ENCODE measurements around the gene AFAP1L2. TPM values are rescaled to one million over a fixed set of nuclear protein-coding genes. Genes with fewer than 3 reads are reported as not detected.
"Not testable (repeated sequence)": the region's sequence is repeated elsewhere in the genome, so short reads cannot be mapped to it uniquely, and the experiment has no call there.

AFAP1L2 gene
- total RNA-seq, 5 donors from 2014 or later (not counting 1 experiment from before 2014, with no cell fraction given), result 1.0 to 3.8 (median 2.1) TPM

DNA sequence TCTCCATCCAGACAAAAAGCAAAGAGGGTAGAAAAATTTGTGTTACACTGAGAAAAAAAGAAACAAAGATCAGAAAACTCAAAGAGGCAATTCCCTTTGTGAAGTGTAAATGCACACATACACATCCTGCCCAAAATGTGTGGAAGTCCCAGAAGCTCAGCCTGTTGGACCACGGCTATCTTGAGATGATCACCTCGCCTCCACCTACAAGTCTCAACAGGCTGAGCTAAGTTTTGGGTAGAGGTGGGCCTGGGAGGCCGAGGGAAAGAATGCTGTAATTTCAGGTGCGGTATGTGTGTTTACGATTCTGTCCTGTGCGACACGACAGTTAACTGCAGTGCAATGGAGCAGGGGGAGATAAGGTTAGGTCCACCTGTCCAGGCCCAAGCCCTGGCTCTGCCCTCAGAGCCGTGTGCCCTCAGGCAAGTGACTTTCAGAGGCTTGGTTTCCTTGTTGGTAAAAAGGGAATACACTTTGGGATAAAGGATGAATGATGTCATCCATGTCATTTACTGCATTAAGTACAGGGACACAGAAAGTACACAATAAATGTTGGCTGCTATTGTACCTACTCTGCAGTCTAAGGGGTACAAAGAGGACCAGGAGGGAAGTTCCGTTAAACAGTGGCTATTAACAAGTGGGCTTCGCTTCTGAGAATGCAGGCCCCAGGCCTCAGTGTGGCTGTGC is 67.3 kb downstream of the AFAP1L2 start:
- CTCF ChIA-PET, result no interaction called here
- Mint-ChIP-seq H3K9me3 (no peaks in the 10 kb centered on the region), H3K27me3 (peaks cover 0 to 14% of the 10 kb centered on the region in 2 donors), H3K36me3 (no peaks in the 10 kb centered on the region), H3K27ac (no peak overlapping the region), H3K4me1 (no peaks in the 10 kb centered on the region), H3K4me3 (no peak overlapping the region)
- Histone ChIP-seq H3K9me3 (no peaks in the 10 kb centered on the region), H3K36me3 (ENCODE audit: control insufficient read depth in 2 of 2, extremely low read depth in 1 of 2, insufficient read depth in 1 of 2, low read length in 1 of 2) (no peaks in the 10 kb centered on the region), H3K27ac (ENCODE audit: low read length) (no peak overlapping the region), H3K27me3 (replicated peaks in 1 of 2; ENCODE audit: control insufficient read depth in 2 of 2, extremely low read depth in 1 of 2, insufficient read depth in 2 of 2, low read length in 1 of 2) (peaks cover 0 to 9% of the 10 kb centered on the region in 2 experiments), H3K4me3 (ENCODE audit: control insufficient read depth in 1 of 2, extremely low read depth in 1 of 2, low read length in 1 of 2) (no peak overlapping the region), H3K4me1 (ENCODE audit: control insufficient read depth in 1 of 2, extremely low read depth in 1 of 2, insufficient read depth in 2 of 2, low read length in 2 of 2) (no peaks in the 10 kb centered on the region)
- no peak for ATAC-seq (replicated peaks in 1 of 4)
- POLR2A ChIA-PET, result no interaction called here
- WGBS (ENCODE audit: insufficient coverage), result 89% methylated on average over 6 of the region's 10 CpGs
- DNase-seq, result no peak

DNA sequence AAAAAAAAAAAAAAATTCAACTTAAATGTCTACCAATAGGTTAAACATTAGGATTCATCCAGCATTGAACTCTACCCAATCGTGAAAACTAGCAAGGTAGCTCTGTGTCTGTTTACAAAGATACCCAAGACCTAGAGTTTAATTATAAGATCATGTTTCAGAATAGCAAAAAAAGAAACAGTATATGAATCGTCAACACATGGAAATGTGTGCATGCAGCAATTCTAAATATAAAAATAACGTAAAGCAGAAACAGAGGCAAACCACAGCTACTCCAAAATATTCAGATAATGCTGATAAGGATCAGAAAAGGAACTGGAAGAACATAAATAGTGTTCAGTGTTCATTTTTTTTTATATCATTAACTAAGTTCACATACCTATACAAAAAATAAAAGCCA is 68.7 kb downstream of the AFAP1L2 start:
- H3K27ac ChIP-seq (ENCODE audit: low read length), result no peak overlapping the region
- no peaks in the 10 kb centered on the region for H3K4me1 Mint-ChIP-seq
- no peak overlapping the region for H3K4me3 ChIP-seq (ENCODE audit: control insufficient read depth in 1 of 2, extremely low read depth in 1 of 2, low read length in 1 of 2)
- no peaks in the 10 kb centered on the region for H3K9me3 ChIP-seq
- CTCF ChIA-PET, result no interaction called here
- WGBS (ENCODE audit: insufficient coverage), result no CpG with 5 or more reads among the region's 3 CpGs
- DNase-seq (no peak), ATAC-seq (replicated peaks in 1 of 4) (no peak)
- H3K36me3 Mint-ChIP-seq, result no peaks in the 10 kb centered on the region
- no peaks in the 10 kb centered on the region for H3K36me3 ChIP-seq (ENCODE audit: control insufficient read depth in 2 of 2, extremely low read depth in 1 of 2, insufficient read depth in 1 of 2, low read length in 1 of 2)
- H3K27me3 Mint-ChIP-seq, result peaks cover 0 to 14% of the 10 kb centered on the region in 2 donors
- no peaks in the 10 kb centered on the region for H3K4me1 ChIP-seq (ENCODE audit: control insufficient read depth in 1 of 2, extremely low read depth in 1 of 2, insufficient read depth in 2 of 2, low read length in 2 of 2)
- no peak overlapping the region for H3K4me3 Mint-ChIP-seq
- peaks cover 0 to 14% of the 10 kb centered on the region in 2 experiments for H3K27me3 ChIP-seq (replicated peaks in 1 of 2; ENCODE audit: control insufficient read depth in 2 of 2, extremely low read depth in 1 of 2, insufficient read depth in 2 of 2, low read length in 1 of 2)
- H3K27ac Mint-ChIP-seq, result no peak overlapping the region
- no peaks in the 10 kb centered on the region for H3K9me3 Mint-ChIP-seq
- POLR2A ChIA-PET, result no interaction called here

DNA sequence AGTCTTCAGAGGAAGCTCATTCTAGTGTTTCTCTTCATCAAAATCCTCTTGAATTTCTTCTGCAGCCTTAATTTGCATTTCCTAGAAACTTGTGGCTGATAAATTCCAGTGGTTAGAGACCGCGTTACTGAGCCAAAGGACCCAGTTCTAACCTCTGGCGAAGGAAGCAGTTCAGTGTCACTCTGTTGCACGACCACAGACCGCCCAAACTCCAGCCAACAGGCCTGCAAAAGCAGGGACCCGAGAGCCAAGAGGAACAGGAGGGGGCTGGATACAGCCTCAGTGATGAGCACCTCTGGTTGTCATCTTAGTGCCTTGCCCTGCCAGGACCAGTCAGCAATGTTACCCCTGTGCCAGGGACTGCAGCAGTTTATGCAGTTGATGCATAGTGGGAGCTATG is 70.0 kb downstream of the AFAP1L2 start:
- WGBS (ENCODE audit: insufficient coverage), result 32% methylated on average over 6 of the region's 6 CpGs
- Mint-ChIP-seq H3K4me3 (no peak overlapping the region), H3K36me3 (no peaks in the 10 kb centered on the region), H3K27ac (no peak overlapping the region), H3K4me1 (no peaks in the 10 kb centered on the region), H3K27me3 (peaks cover 0 to 14% of the 10 kb centered on the region in 2 donors), H3K9me3 (no peaks in the 10 kb centered on the region)
- Histone ChIP-seq H3K4me3 (ENCODE audit: control insufficient read depth in 1 of 2, extremely low read depth in 1 of 2, low read length in 1 of 2) (no peak overlapping the region), H3K9me3 (no peaks in the 10 kb centered on the region), H3K36me3 (ENCODE audit: control insufficient read depth in 2 of 2, extremely low read depth in 1 of 2, insufficient read depth in 1 of 2, low read length in 1 of 2) (no peaks in the 10 kb centered on the region), H3K4me1 (ENCODE audit: control insufficient read depth in 1 of 2, extremely low read depth in 1 of 2, insufficient read depth in 2 of 2, low read length in 2 of 2) (no peaks in the 10 kb centered on the region), H3K27me3 (replicated peaks in 1 of 2; ENCODE audit: control insufficient read depth in 2 of 2, extremely low read depth in 1 of 2, insufficient read depth in 2 of 2, low read length in 1 of 2) (peaks cover 0 to 14% of the 10 kb centered on the region in 2 experiments), H3K27ac (ENCODE audit: low read length) (no peak overlapping the region)
- no peak for ATAC-seq (replicated peaks in 1 of 4)
- DNase-seq, result no peak
- ChIA-PET POLR2A (no interaction called here), CTCF (no interaction called here)

DNA sequence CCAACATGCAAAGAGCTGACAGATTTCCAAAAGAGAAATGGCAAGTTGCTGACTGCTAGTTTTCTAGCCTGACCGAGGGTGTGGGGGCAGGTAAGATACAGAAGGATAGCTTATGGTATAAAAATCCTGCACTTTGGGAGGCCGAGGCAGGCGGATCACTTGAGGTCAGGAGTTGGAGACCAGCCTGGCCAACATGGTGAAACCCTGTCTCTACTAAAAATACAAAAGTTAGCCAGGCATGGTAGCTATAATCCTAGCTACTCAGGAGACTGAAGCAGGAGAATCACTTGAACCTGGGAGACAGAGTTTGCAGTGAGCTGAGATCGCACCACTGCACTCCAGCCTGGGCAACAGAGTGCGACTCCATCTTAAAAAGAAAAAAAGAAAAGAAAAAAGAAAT is 70.9 kb downstream of the AFAP1L2 start:
- H3K27ac Mint-ChIP-seq; POLR2A ChIA-PET; H3K4me1 ChIP-seq (ENCODE audit: control insufficient read depth in 1 of 2, extremely low read depth in 1 of 2, insufficient read depth in 2 of 2, low read length in 2 of 2); H3K9me3 ChIP-seq; H3K9me3 Mint-ChIP-seq; H3K36me3 ChIP-seq (ENCODE audit: control insufficient read depth in 2 of 2, extremely low read depth in 1 of 2, insufficient read depth in 1 of 2, low read length in 1 of 2); H3K4me3 Mint-ChIP-seq; ATAC-seq (replicated peaks in 1 of 4); CTCF ChIA-PET; H3K27ac ChIP-seq (ENCODE audit: low read length); H3K4me3 ChIP-seq (ENCODE audit: control insufficient read depth in 1 of 2, extremely low read depth in 1 of 2, low read length in 1 of 2); H3K36me3 Mint-ChIP-seq; H3K4me1 Mint-ChIP-seq; DNase-seq: not testable (repeated sequence)
- peaks cover 0 to 14% of the 10 kb centered on the region in 2 donors for H3K27me3 Mint-ChIP-seq
- WGBS (ENCODE audit: insufficient coverage), result no CpG with 5 or more reads among the region's 5 CpGs
- H3K27me3 ChIP-seq (replicated peaks in 1 of 2; ENCODE audit: control insufficient read depth in 2 of 2, extremely low read depth in 1 of 2, insufficient read depth in 2 of 2, low read length in 1 of 2), result peaks cover 0 to 15% of the 10 kb centered on the region in 2 experiments

DNA sequence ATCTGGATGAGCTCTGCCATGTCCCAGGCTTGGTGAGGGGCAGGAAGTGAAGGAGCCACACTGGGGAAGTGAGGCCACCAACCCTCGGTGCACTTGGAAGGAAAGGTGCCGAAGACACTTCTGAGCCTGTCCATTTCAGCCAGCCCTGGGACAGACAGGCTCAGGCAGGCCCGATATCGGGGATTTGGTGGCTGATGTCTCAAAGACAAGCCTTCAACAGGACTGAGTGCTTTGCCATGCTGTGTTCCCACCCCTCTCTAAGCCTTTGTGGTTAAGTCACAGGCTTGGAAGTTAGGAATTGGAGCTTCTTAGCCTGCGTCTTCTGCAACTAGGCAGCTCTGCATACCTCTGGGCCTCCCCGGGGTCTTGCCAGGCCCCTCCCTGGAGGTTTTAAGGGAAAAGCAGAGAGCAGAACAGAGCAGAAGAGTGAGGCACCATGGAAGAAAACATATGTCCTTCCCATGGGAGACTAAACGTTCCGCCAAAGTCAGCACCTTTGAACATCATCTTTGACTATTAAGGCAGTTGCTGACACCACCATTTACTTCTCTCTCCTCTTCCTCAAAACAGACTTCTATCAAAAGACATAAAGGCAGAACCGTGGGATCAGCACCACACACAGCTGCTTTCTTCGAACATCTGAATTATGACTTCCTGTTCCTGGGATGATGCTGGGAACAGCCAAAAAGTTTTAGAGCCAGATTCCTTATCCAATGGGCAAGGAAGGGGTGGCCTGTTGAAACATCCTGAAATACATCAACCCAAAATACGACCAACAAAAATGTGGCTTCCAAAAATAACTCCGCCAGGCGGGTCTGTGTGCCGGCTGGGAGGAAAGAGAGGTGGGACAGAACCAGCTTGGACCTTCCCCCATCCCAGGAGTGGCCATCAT is 71.8 kb downstream of the AFAP1L2 start:
- 69% methylated on average over 5 of the region's 14 CpGs for WGBS (ENCODE audit: insufficient coverage)
- DNase-seq (no peak), ATAC-seq (replicated peaks in 1 of 4) (no peak)
- Histone ChIP-seq H3K27ac (ENCODE audit: low read length) (no peak overlapping the region), H3K27me3 (replicated peaks in 1 of 2; ENCODE audit: control insufficient read depth in 2 of 2, extremely low read depth in 1 of 2, insufficient read depth in 2 of 2, low read length in 1 of 2) (peaks cover 0 to 16% of the 10 kb centered on the region in 2 experiments), H3K9me3 (no peaks in the 10 kb centered on the region), H3K4me3 (ENCODE audit: control insufficient read depth in 1 of 2, extremely low read depth in 1 of 2, low read length in 1 of 2) (no peak overlapping the region), H3K4me1 (ENCODE audit: control insufficient read depth in 1 of 2, extremely low read depth in 1 of 2, insufficient read depth in 2 of 2, low read length in 2 of 2) (no peaks in the 10 kb centered on the region), H3K36me3 (ENCODE audit: control insufficient read depth in 2 of 2, extremely low read depth in 1 of 2, insufficient read depth in 1 of 2, low read length in 1 of 2) (no peaks in the 10 kb centered on the region)
- H3K27ac Mint-ChIP-seq, result no peak overlapping the region
- no peaks in the 10 kb centered on the region for H3K9me3 Mint-ChIP-seq
- ChIA-PET POLR2A (no interaction called here), CTCF (no interaction called here)
- H3K4me3 Mint-ChIP-seq, result no peak overlapping the region
- peaks cover 0 to 14% of the 10 kb centered on the region in 2 donors for H3K27me3 Mint-ChIP-seq
- H3K4me1 Mint-ChIP-seq, result no peaks in the 10 kb centered on the region
- H3K36me3 Mint-ChIP-seq, result no peaks in the 10 kb centered on the region

DNA sequence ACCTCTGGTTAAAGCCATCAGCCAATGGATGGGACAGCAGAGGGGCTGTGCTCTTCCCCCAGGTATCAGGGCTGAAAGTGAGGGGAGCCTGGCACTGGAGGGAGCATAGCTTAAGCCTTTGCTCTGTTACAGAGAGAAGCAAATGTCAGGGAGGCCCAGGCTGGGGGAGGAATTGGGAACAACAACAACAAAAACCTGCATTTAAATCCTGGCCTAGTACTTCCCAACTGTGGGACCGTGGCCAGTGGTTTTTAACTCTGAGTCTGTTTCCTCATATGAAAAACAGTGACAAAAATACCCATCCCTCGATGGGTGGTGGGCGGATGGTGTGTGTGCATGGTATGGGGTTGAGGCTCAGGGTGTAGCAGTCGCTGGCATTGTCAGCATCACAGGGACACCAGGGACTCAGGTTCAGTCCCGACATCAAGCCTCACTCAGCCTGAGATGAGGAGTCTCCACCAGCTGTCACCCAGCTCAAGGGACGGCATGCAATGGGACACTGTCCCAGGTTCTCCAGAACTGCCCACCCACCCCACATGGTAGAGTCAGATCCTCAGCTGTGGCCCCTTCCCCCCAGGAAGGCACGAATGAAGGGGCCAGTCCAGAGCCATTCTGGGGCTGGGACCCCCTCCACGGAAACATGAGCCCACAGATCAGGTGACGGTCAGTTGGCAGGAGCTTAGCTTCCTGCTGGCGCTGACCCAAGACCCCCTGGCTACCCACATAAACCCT is 74.5 kb downstream of the AFAP1L2 start:
- ATAC-seq (replicated peaks in 1 of 4) (no peak), DNase-seq (no peak)
- H3K27ac Mint-ChIP-seq, result no peak overlapping the region
- Histone ChIP-seq H3K27me3 (replicated peaks in 1 of 2; ENCODE audit: control insufficient read depth in 2 of 2, extremely low read depth in 1 of 2, insufficient read depth in 2 of 2, low read length in 1 of 2) (peaks cover 0 to 14% of the 10 kb centered on the region in 2 experiments), H3K27ac (ENCODE audit: low read length) (no peak overlapping the region), H3K9me3 (no peaks in the 10 kb centered on the region), H3K36me3 (ENCODE audit: control insufficient read depth in 2 of 2, extremely low read depth in 1 of 2, insufficient read depth in 1 of 2, low read length in 1 of 2) (no peaks in the 10 kb centered on the region), H3K4me3 (ENCODE audit: control insufficient read depth in 1 of 2, extremely low read depth in 1 of 2, low read length in 1 of 2) (no peak overlapping the region), H3K4me1 (ENCODE audit: control insufficient read depth in 1 of 2, extremely low read depth in 1 of 2, insufficient read depth in 2 of 2, low read length in 2 of 2) (no peaks in the 10 kb centered on the region)
- H3K9me3 Mint-ChIP-seq, result no peaks in the 10 kb centered on the region
- CTCF ChIA-PET, result no interaction called here
- H3K4me3 Mint-ChIP-seq, result no peak overlapping the region
- no peaks in the 10 kb centered on the region for H3K4me1 Mint-ChIP-seq
- no peaks in the 10 kb centered on the region for H3K36me3 Mint-ChIP-seq
- 72% methylated on average over 4 of the region's 10 CpGs for WGBS (ENCODE audit: insufficient coverage)
- H3K27me3 Mint-ChIP-seq, result peaks cover 0 to 6% of the 10 kb centered on the region in 2 donors
- POLR2A ChIA-PET, result no interaction called here

Data from T-cell (primary cell).